NCI-H2107 treated with DMSO at 0.1 percent for 48 hours (cell line): ENCODE data around the gene ZNF821.
"Not testable (repeated sequence)": the region's sequence is repeated elsewhere in the genome, so short reads cannot be mapped to it uniquely, and the experiment has no call there.

Experiments
- DNase-seq: peaks from one replicate; lab custom pipeline; 2025; ENCODE audit not compliant: unreplicated experiment; lab: John Stamatoyannopoulos, UW

ZNF821 gene, protein sequence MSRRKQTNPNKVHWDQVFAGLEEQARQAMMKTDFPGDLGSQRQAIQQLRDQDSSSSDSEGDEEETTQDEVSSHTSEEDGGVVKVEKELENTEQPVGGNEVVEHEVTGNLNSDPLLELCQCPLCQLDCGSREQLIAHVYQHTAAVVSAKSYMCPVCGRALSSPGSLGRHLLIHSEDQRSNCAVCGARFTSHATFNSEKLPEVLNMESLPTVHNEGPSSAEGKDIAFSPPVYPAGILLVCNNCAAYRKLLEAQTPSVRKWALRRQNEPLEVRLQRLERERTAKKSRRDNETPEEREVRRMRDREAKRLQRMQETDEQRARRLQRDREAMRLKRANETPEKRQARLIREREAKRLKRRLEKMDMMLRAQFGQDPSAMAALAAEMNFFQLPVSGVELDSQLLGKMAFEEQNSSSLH

GRCh38 chr16:71883849-71884638, at the start of gene ZNF821:
ZNF821 (minus strand) TSS chr16:71884182; CDS start chr16:71879946, 4,236 bp downstream.
- peak; percentile 19 for DNase-seq

DNA sequence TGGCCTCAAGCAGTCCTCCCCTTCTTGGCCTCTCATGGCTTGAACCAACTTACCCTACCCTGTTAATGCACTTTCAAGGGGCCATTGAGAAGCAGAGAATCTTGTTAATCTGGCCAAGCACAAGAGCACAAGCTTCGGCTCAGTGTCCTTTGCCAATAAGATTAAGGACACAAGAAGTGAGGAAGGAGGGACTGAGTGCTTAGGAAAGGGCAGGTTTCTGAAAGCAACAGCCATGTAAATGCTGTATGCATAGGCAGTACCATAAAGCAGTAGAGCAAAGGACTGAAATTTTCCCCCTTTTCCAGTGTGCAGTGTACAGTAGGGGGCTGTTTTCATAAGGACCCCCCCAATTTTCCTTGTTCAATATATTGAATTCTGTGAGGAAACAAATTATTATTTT, 49.0 kb upstream of the ZNF821 start:
- DNase-seq, result no peak

GRCh38 chr16:71931599-71931998, 47.6 kb upstream of the ZNF821 start:
- no peak for DNase-seq

DNA sequence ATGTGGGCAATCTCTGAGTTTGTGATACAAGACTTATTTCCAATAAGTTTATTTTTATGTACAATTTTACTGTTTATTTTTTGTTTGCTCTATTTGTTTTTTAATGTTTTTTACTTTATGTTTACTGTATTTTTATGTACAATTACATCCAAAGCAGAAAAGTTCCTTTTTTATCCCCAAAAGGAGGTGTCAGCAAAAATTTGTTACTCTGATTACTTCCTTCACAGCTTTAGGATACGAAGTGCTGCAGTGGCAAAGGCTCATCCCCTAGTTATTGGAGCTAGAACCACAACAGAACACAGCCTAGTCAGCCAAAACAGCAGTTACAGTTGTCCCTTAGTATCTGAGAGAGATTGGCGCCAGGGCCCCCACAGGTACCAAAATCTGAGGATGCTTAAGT, 47.0 kb upstream of the ZNF821 start:
- no peak for DNase-seq

DNA sequence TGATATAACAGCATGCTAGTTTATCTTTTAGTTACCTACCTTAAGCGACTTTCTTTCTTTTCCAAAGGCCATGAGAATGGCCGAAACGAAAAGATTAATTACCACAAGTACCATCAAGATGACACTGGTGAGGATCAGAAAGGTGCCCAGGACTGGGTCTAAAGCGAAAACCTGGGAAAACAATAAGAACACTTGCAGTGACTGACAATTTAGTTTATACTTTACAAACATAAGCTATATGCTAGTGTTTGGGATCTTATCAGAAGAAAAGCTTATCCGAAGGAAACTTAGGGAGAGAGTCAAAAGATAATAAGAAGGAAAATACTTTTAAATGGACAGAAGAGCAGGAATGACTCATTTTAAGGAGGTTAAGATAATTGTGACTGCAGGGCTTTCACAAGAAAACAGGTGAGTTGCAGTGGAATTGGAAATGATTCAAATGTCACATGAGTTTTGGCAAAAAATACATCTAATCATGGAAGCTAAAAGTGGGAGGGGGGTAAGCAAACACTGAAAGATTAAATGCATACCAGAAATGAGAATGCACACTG, 46.1 kb upstream of the ZNF821 start:
- no peak for DNase-seq

DNA sequence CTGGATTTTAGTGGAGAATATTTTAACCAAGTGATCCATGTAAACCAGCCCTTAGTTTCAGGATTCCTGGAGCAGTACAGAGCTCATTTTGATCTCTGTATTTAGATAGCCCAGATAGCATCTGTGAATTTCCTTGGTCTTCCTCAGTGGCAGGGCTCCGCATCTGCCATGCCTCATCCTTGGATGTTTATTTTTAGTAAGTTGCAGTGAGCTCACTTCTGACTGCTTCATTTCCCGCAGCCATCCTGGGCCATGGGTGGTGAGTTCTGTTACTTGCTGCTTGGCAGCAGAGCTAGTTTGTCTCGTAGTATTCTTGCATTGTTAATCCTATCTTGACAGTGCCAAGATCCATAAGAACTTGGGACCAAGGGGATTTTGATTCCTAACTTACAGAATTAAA, 45.1 kb upstream of the ZNF821 start:
- no peak for DNase-seq

- no peak for DNase-seq
Observed at GRCh38 chr16:71927787-71928186, 43.8 kb upstream of the ZNF821 start.

DNA sequence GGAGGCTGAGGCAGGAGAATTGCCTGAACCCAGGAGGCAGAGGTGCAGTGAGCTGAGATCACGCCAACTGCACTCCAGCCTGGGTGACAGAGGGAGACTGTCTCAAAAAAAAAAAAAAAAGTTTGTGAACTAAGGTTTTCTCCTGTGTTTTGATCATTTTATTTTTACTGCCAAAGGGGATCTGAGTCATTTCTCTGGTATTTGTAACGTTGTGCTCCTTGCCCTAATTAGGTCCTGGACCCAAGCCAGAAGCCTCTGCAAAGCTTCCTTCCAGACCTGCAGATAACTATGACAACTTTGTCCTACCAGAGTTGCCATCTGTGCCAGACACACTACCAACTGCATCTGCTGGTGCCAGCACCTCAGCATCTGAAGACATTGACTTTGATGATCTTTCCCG, 43.4 kb upstream of the ZNF821 start:
- DNase-seq, result no peak

DNA sequence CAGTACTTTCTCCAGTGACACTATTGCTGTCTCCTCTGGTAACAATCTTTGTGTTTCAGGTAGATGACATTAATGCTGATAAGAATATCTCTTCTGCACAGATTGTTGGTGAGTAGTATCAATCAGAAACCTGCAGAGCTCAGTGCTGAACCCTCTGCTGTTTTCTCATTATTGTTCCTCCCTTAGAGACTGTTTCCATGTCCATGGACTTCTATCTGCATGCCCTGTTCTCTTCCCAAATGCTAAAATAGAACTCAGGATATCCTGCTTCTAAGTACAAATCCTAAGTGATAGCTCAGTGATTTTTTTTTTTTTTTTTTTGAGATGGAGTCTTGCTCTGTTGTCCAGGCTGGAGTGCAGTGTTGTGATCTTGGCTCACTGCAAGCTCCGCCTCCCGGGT, 40.7 kb upstream of the ZNF821 start:
- DNase-seq, result no peak

GRCh38 chr16:71923941-71924690, 40.1 kb upstream of the ZNF821 start:
- no peak for DNase-seq

- no peak for DNase-seq
Observed at GRCh38 chr16:71920658-71921057, 36.7 kb upstream of the ZNF821 start.

GRCh38 chr16:71919035-71919434, 35.1 kb upstream of the ZNF821 start:
- no peak for DNase-seq

- no peak for DNase-seq
Observed at GRCh38 chr16:71917900-71918299, 33.9 kb upstream of the ZNF821 start.

DNA sequence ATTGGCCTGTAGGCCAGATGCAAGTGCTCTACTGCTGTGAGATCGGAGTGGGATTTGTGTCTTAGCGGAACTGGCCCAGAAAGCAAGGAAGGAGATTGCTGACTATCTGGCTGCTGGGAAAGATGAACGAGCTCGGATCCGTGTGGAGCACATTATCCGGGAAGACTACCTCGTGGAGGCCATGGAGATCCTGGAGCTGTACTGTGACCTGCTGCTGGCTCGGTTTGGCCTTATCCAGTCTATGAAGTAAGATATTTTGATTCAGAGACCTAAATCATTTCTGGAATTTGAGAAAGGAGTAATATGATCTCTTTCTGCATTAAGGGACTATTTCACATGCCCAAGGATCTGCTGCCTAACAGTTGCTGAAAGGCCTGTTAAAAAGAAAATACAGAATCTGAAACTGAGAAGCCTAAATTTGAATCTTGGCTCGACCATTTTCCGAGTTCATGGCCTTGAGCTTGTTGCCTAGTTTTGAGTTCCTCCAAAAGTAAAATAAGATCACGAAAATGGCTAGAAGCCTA, 32.5 kb upstream of the ZNF821 start:
- DNase-seq, result no peak

GRCh38 chr16:71915350-71915749, 31.4 kb upstream of the ZNF821 start:
- DNase-seq, result no peak

DNA sequence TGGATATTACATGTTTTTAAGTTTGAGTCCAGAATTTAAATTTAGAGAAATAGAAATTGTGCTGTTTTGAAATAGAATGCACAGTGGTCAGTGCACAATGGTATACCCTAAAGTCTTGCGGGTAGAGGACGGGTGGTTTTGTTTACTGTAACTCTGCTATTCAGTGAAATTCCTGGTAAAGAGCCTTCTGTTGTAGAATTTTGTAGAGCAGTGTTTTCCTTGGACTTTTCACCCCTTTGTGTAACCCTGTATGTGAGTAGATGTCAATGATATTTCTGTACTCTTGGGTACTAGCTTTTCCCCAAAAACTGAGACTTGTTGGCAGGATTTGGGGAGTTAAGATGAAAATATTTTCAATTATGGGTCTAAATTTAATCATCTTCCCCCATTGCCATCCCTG, 30.8 kb upstream of the ZNF821 start:
- no peak for DNase-seq

GRCh38 chr16:71912534-71913275, 28.7 kb upstream of the ZNF821 start:
- no peak for DNase-seq

- DNase-seq, result no peak
Observed at GRCh38 chr16:71911121-71911520, 27.1 kb upstream of the ZNF821 start.

- DNase-seq, result not testable (repeated sequence)
Observed at GRCh38 chr16:71905765-71906164, 21.8 kb upstream of the ZNF821 start.

GRCh38 chr16:71904239-71904638, 20.3 kb upstream of the ZNF821 start:
- no peak for DNase-seq
